Activated CD4-positive, CD25-positive, alpha-beta regulatory T cell treated with anti-CD3 and anti-CD28 coated beads, Interleukin-2, amount 50 U/mL, for 16 hours (primary cell): Measurements from ENCODE around the gene POLA2.
"Not testable (repeated sequence)": the region's sequence is repeated elsewhere in the genome, so short reads cannot be mapped to it uniquely, and the experiment has no call there.

Experiments used
- DNase-seq: peaks from one replicate; pipeline ENCODE4 v3.0.0-alpha.2; 2020; ENCODE audit warnings: low read depth, low spot score

Gene POLA2

GRCh38 chr11:65261591-65262380, at the start of gene POLA2:
TSS of gene POLA2 (plus strand) at chr11:65261962. CDS start at chr11:65262293, 331 bp downstream.
- peak; percentile 92 for DNase-seq

- no peak for DNase-seq
Observed at GRCh38 chr11:65212226-65212801, 49.4 kb upstream of the POLA2 start.

GRCh38 chr11:65213322-65214211, 48.2 kb upstream of the POLA2 start:
- DNase-seq: no peak

DNA sequence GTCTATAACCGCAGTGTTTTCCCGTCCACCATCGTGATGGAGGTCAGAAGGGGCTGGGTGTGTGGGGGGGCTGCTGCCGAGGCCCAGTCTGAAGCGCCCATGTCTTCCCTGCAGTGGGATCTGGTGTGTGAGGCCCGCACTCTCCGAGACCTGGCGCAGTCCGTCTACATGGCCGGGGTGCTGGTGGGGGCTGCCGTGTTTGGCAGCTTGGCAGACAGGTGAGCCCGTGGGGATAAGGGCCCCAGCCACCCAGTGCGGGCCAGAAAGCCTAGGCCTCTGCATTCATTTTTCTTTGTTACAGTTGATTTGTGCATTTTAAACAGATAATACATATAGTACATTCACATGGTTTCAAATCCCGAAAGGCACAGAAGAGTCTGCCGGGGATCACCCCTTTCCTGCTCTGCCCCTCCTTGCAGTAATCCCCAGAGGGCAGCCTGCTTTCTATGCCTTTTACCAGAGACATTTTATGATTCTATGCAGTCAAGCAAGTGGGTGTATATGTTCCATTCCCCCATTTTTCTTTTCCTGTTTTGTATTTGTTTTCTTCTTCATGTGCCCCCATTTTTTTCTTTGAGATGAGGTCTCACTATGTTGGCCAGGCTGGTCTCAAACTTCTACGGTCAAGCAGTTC, 47.4 kb upstream of the POLA2 start:
- DNase-seq: no peak

DNA sequence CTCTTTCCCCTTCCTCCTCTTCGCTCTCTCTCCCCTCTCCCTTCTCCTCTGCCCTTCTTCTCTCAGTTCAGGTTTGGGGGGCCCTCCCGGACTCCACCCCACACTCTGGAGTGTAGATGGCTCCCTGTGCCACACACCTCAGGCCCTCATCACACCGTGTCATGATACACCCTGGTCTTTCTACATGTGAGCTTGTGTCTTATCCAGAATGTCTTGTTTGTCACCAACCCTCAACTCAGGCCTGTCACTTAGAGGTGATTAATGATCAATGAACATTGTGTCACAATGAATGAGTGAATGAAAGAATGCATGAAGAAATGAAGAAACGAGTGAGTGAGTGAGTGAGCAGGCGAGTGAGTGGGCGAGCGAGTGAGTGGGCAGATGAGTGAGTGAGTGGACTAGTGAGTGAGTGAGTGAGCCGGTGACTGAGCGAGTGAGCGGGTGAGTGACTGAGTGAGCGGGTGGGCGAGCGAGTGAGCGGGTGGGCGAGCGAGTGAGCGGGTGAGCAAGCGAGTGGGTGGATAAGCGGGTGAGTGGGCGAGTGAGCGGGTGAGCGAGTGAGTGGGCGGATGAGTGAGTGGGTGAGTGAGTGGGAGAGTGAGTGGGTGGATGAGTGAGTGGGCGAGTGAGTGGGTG, 46.2 kb upstream of the POLA2 start:
- no peak for DNase-seq

DNA sequence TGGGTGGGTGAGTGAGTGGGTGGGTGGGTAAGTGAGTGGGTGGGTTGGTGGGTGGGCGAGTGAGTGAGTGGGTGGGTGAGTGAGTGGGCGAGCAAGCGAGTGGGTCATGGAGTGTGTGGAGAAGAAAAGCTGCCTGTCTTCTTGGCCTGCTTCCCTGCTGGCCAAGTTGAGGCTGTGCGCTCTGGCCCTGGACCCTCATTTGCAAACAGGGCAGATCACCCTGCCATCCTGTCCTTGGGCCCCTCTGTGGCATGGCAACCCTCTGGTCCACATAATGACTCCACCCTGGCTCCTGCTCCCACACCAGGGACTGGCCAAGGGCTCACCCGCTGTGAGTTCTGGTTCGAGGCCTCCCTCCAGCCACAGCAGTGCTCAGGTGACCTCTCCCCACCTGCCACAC, 44.9 kb upstream of the POLA2 start:
- DNase-seq: no peak

GRCh38 chr11:65217441-65218423, 44.0 kb upstream of the POLA2 start:
- DNase-seq: no peak

DNA sequence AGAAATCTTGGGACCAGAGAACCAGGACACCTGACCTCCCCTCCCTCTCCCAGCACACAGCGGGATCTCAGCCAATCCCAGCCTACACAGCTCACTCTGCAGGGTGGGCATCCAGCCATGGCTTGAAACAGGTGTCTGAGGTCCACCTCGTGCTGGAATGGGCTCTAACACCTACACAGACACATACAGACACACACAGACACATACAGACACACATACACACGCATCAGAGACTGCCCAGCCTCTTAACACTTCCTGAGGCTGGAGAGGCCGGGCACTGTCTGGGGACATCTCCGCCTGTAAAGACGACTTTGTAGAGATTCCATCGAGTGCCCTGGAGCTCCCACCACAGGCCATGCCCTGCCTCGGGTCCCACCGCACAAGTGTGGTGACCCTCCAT, 43.3 kb upstream of the POLA2 start:
- DNase-seq: no peak

DNA sequence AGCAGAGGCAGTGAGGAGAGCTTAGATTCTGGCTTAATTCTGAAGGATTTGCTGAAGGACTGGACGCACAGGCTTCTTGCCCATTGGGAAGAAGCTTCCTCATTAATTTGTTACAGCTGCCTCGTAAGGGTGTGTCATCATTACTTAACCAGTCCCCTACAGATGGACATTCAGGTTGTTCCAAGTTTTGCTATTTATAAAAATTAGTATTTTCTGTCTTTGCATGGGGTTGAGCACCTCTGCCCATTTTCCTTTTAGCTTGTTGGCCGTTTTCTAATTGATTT, 41.9 kb upstream of the POLA2 start:
- no peak for DNase-seq

DNA sequence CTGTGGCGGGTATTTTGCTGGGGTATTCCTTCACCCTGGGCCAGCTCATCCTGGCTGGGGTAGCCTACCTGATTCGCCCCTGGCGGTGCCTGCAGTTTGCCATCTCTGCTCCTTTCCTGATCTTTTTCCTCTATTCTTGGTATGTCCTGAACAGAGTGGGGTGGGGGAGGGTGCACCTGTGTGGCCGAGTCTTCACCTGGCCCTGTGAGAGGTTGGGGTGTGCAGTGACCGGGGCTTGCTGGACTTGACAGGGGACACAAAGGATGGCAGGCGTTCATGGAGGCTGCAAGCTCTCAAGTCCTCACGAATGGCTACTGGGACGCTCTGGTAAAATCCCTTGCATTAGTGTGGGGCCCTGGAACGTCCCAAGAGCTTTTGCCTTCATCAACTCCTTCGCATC, 40.7 kb upstream of the POLA2 start:
- DNase-seq: no peak

DNA sequence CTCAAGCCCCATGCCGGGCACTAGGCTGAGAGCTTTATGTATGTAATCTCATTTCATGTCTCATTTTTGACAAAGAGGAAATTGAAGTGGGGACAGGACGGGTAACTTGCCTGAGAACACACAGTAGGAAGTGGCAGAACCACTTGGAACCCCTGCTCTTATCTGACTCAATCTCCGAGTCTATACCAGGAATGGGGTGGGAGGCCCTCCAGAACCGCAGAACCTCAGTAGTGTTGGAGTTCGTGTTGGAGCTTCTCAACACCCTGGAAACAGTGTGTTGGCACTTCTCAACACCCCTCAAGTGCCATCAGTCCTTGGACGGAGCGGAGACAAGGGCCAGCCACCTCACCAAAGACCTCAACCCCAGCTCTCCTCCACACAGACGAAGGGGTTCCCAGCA, 38.8 kb upstream of the POLA2 start:
- no peak for DNase-seq

DNA sequence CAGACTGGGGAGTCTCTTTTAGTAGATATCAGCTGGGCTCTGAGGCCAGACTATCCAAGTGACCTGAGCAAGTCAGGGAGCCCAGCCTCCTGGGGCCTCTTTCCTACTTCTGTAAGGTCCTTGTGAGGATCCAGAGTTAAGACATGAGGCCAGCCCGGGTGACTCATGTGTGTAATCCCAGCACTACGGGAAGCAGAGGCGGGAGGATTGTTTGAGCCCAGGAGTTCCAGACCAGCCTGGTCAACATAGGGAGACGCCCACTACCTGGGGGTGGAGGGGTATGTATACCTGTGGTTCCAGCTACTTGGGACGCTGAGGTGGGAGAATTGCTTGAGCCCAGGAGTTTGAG, 36.9 kb upstream of the POLA2 start:
- DNase-seq: no peak

DNA sequence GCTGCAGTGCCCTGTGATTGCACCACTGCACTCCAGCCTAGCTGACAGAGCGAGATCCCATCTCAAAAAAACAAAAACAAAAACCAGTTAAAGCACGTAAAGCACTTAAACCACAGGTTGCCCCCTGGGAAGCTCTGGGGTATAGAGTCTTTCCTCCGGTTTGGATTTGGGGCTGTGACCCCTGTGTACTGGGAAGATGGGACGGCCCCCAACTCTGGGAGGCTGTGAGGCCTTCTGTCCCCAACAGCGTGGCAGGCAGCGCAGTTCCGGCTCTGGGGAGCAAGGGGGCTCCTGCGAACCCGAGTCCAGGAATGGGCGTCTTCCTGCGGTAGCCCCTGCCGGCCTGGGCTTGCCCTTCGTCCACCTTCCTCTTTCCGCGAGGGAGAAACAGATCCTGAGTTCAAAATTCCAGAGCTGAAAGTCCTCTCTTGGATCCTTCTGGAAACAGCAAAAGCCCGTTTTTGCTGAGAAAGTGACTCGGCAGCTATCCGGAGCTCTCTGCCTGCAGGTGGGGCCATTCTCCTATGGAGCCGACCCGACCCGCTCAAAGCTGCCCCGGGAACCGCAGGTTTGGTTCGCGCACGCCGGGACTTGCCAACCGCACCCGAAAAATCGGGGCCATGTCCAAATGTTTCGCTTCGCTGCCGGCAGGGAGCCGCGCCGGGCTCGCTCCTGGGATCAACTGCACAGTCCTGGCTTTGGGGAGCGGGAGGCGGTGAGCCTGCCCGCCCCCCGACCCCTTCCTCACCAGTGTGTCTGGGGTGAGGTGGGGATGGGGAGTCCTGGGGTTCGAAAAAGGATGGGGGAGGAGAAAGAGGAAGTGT, 36.3 kb upstream of the POLA2 start:
- DNase-seq: no peak

- DNase-seq: no peak
Observed at GRCh38 chr11:65226103-65226442, 35.7 kb upstream of the POLA2 start.

- no peak for DNase-seq
Observed at GRCh38 chr11:65227879-65228278, 33.9 kb upstream of the POLA2 start.

GRCh38 chr11:65236194-65237059, 25.3 kb upstream of the POLA2 start:
- no peak for DNase-seq

- DNase-seq: not testable (repeated sequence)
Observed at GRCh38 chr11:65238302-65238701, 23.5 kb upstream of the POLA2 start.

GRCh38 chr11:65241134-65241533, 20.6 kb upstream of the POLA2 start:
- DNase-seq: no peak

GRCh38 chr11:65241692-65242091, 20.1 kb upstream of the POLA2 start:
- DNase-seq: no peak
